GM12892 (cell line): ENCODE results near the gene XPO4.

ENCODE experiments used
- POLR2A ChIP-seq: IDR thresholded peaks from 2 replicates; pipeline ENCODE4 v1.6.1; 2011; ENCODE audit warnings: low read depth, low read length, control low read depth
- POLR2AphosphoS5 ChIP-seq: IDR thresholded peaks from 2 replicates; pipeline ENCODE4 v1.6.1; 2011; ENCODE audit warnings: low read depth, low read length, control low read depth
- TAF1 ChIP-seq: IDR thresholded peaks from 2 replicates; pipeline ENCODE4 v1.6.1; 2011; ENCODE audit warnings: low read depth, mild to moderate bottlenecking, control low read depth, low read length, borderline replicate concordance

DNA sequence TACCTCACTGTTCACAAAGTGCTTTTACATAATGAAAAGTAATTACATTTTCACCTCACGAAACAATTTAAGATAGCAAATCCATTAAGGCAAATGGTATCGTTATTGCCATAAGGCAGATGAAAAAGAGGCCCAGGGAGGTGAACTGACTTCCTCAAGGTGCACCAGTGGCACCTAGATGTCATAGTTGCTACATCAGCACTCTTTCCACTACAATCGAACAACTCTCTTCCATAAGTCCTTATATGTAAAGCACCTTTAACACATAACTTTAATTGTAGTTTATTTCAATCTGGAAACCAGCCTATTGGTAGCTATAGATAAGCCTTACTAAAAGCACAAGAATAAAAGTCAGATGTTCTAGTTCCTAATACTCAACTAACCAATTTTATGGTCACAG lies 35.1 kb downstream of the XPO4 start:
- TF ChIP-seq POLR2AphosphoS5 (no peak), TAF1 (no peak), POLR2A (no peak)
